IPS DF 6.9 (cell line): ENCODE results near the gene PDZD4.
A peak's percentile ranks its signal among the peaks of the same experiment; 100 is the strongest.

Source experiments
- DNase-seq: peaks from one replicate; pipeline ENCODE4 v3.0.0-alpha.2; 2013; ENCODE audit warnings: low read depth, low spot score
- H3K27ac ChIP-seq: one replicate; pipeline ENCODE4 v1.5.1; 2013; ENCODE audit warnings: low read length, control low read depth
- H3K27me3 ChIP-seq: 2 replicates; pipeline ENCODE4 v1.6.1; 2013; ENCODE audit warnings: mild to moderate bottlenecking, low read length; ENCODE audit not compliant: control insufficient read depth, insufficient read depth
- H3K36me3 ChIP-seq: 2 replicates; pipeline ENCODE4 v1.6.1; 2013; ENCODE audit warnings: low read length; ENCODE audit not compliant: control insufficient read depth, insufficient read depth
- H3K4me1 ChIP-seq: 2 replicates; pipeline ENCODE4 v1.6.1; 2013; ENCODE audit warnings: low read length; ENCODE audit not compliant: control insufficient read depth, insufficient read depth
- H3K4me3 ChIP-seq: 2 replicates; pipeline ENCODE4 v1.5.1; 2013; ENCODE audit warnings: mild to moderate bottlenecking, low read length
- H3K9me3 ChIP-seq: 2 replicates; pipeline ENCODE4 v1.6.1; 2013; ENCODE audit warnings: low read length, inconsistent platforms; ENCODE audit not compliant: control insufficient read depth, insufficient read depth
- WGBS: extraction: QIAGEN DNeasy Blood & Tissue Kit; methylation state at CpG from one replicate; pipeline ENCODE4 v1.1.7; 2013; ENCODE audit warnings: mixed read lengths, missing lambda C conversion rate; ENCODE audit not compliant: insufficient read length, insufficient coverage; 5-methylcytosine and 5-hydroxymethylcytosine counted together

Gene PDZD4

DNA sequence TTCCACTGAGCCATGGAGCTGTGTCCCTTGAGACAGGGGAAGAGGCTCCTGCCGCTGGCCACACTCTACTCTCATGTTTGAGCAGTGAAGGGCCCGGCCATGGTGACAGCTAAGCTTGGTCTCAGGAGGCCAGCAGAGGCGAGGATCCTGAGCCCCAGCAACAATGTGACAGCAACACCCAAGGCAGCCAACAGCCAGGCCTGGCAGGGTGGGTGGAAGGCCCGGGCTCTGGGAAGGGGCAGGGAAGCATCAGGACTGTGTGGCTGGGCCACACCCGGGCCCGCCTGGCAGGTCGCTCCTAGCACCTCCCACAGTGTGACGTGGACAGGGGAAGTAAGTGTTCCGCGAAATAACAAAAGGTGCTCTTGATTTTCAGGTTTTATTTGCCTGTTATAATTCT lies 30.8 kb upstream of the PDZD4 start:
- Histone ChIP-seq H3K4me3 (no peak overlapping the region), H3K4me1 (peaks cover 1% of the 10 kb centered on the region; the same call in 1 of the 2 replicates), H3K36me3 (peaks cover 4% of the 10 kb centered on the region; the same call in 1 of the 2 replicates), H3K9me3 (no peaks in the 10 kb centered on the region), H3K27ac (no peak overlapping the region), H3K27me3 (no peaks in the 10 kb centered on the region)
- WGBS: no CpG with 5 or more reads among the region's 10 CpGs
- DNase-seq: no peak

DNA sequence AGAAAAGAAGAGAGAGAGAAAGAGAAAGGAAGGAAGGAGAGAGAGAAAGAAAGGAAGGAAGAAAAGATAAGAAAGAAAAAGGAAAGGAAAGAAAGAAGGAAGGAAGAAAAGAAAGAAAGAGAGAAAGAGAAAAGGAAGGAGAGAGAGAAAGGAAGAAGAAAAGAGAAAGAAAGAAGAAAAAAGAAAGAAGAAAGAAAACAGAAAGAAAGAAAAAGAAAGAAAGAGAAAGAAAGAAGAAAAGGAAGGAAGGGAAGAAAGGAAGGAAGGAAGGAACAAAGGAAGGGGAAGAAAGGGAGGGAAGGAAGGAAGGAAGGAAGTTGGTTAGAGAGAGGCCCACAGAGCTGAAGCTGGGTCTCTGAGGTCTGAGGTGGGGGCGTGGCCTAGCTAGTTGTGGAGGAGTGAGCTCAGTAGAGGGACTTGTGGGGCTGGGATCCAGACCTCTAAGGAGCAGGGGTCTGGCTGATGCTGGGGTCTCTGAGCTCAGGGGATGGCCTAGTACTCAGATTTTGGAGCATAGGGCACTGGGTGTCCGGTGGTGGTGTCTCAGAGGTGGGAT lies 27.1 kb upstream of the PDZD4 start:
- H3K4me1 ChIP-seq: peaks cover 1% of the 10 kb centered on the region; the same call in 1 of the 2 replicates
- H3K9me3 ChIP-seq: no peaks in the 10 kb centered on the region
- no peak overlapping the region for H3K27ac ChIP-seq
- H3K4me3 ChIP-seq: no peak overlapping the region
- H3K36me3 ChIP-seq: no peaks in the 10 kb centered on the region
- no peaks in the 10 kb centered on the region for H3K27me3 ChIP-seq
- no CpG with 5 or more reads among the region's 2 CpGs for WGBS
- no peak for DNase-seq

DNA sequence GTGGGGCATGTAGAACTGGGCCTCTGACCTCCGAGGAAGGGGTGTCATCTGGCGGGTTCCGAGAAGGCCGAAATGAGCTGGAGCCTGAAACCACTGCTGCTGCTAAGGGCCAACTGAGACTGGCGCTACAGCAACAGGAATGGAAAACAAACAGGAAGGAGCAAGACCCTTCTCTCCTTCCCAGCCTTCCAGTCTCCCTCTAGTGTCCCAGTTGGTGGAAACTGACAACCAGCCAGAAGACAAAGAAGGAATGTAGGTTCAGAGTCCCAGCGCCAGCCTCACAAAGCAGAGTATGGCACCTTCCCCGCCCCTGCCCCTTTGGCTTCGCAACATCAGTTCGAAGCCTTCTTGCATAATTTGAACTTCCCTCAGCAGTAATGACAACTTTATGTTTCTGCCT lies 24.4 kb upstream of the PDZD4 start:
- Histone ChIP-seq H3K36me3 (no peaks in the 10 kb centered on the region), H3K27me3 (no peaks in the 10 kb centered on the region), H3K9me3 (no peaks in the 10 kb centered on the region), H3K27ac (no peak overlapping the region), H3K4me3 (no peak overlapping the region), H3K4me1 (no peaks in the 10 kb centered on the region)
- WGBS: no CpG with 5 or more reads among the region's 9 CpGs
- no peak for DNase-seq

DNA sequence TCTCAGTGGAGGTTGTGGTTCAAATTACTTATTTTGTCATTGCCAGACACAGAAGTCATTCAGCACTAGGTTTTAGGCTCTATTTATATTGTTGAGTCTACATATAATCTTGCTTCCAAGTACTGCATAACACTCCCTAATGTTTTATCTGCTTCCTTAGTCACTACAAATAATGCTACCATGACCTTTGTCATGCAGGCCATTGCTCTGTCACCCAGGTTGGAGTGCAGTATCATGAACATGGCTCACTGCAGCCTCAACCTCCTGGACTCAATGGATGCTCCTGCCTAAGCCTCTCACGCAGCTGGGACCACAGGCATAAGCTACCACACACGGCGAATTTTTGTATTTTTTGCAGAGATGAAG lies 23.5 kb upstream of the PDZD4 start:
- H3K4me3 ChIP-seq: no peak overlapping the region
- no peaks in the 10 kb centered on the region for H3K4me1 ChIP-seq
- no peak for DNase-seq
- H3K27ac ChIP-seq: no peak overlapping the region
- H3K27me3 ChIP-seq: no peaks in the 10 kb centered on the region
- H3K36me3 ChIP-seq: no peaks in the 10 kb centered on the region
- no CpG with 5 or more reads among the region's 3 CpGs for WGBS
- no peaks in the 10 kb centered on the region for H3K9me3 ChIP-seq

DNA sequence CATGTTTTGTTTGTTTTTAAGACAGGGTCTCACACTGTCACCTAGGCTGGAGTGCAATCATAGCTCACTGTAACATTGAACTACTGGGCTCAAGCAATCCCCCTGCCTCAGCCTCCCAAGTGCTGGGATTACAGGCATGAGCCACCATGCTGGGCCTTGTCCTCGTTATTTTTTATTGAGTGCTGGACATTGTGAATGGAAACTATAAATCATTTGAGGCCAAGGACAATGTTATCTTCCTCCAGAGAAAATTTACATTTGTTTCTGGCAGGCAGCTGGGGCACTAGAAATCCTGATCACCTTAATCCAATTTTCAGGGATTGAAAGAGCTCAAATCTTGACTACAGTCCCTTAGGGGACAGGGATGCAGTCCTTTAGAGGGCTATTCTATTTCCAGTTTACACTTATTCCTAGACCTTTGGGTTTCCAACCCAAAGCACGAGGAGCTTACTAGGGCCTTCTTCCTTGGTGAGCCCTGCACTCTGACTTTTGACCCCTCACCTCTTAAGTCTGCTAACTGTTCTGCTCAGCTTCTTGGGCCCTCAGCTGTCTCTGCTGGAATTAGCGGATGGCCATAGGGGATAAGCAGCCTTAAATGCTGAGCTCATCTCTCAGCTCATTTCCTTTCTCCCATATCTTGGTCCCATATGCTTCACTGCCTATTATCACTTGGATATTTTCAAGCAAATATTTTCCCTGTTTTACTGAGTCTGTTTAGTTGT lies 23.0 kb upstream of the PDZD4 start:
- WGBS: no CpG with 5 or more reads among the region's 3 CpGs
- Histone ChIP-seq H3K27me3 (no peaks in the 10 kb centered on the region), H3K4me3 (no peak overlapping the region), H3K36me3 (no peaks in the 10 kb centered on the region), H3K4me1 (no peaks in the 10 kb centered on the region), H3K27ac (no peak overlapping the region), H3K9me3 (no peaks in the 10 kb centered on the region)
- no peak for DNase-seq

DNA sequence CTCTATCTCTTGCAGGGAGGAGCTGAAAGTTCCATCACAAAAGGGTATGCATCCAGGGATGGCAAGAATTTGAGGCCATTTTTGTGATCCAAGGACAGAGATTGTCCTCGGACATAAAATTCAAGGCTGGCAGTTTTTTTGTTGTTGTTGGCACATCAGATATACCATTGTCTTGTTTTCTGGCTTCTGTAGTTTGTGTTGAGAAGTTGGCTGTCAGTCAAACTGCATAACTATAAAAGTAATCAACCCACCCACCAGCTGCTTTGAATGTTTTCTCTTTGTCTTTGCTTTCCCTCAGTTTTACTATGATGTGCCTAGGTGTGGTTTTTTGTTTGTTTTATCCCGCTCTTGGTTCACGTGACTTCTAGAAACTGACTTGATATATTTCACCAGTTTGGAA lies 21.6 kb upstream of the PDZD4 start:
- no CpG with 5 or more reads among the region's 3 CpGs for WGBS
- no peak for DNase-seq

DNA sequence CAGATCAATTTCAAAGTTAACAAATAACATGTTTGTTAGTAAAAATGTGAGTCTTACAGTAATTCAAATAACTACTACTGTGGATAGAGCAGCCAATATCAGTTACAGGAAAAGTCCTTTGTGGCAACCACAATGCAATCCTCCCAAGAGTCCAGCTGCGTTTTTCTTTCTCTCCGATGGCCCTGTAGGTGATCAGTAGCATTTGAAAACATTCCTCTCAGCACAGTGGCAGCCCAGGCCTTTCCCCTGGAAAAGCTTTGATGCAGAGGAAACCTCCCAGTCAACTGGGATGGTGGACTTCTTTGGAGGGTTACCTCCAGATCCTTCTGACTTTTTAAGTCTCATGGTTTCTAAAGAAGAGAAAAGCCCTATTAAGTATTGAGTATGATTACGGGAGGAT lies 18.0 kb upstream of the PDZD4 start:
- Histone ChIP-seq H3K9me3 (no peaks in the 10 kb centered on the region), H3K27me3 (no peaks in the 10 kb centered on the region), H3K4me3 (no peak overlapping the region), H3K4me1 (no peaks in the 10 kb centered on the region), H3K36me3 (no peaks in the 10 kb centered on the region), H3K27ac (no peak overlapping the region)
- WGBS: no CpG with 5 or more reads among the region's 3 CpGs
- DNase-seq: no peak

More for the DNA sequence above, 21.6 kb upstream of the PDZD4 start:
- H3K9me3 ChIP-seq: no peaks in the 10 kb centered on the region
- no peaks in the 10 kb centered on the region for H3K27me3 ChIP-seq
- H3K36me3 ChIP-seq: no peaks in the 10 kb centered on the region
- no peak overlapping the region for H3K4me3 ChIP-seq
- H3K4me1 ChIP-seq: no peaks in the 10 kb centered on the region
- no peak overlapping the region for H3K27ac ChIP-seq

DNA sequence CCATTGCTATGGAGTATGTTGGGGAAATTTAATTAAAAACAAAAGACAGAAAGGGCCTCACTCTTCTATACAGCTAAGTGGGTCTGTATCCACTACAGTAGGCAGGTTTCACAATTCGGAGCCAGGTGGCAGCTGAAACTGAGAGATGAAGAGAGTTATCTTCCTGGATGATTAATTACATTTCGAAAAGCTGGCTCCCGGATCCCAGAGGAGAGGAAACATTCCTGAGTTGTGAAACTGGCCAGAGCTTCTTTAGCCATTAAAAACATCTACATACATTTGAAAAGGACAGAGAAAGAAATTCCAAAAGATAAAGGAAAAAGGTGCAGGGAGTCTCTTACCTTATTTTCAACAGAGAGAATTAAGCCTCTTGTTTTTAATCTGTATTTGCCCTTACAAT lies 15.5 kb upstream of the PDZD4 start:
- no peak overlapping the region for H3K27ac ChIP-seq
- no peaks in the 10 kb centered on the region for H3K36me3 ChIP-seq
- WGBS: no CpG with 5 or more reads among the region's 3 CpGs
- DNase-seq: no peak
- H3K4me1 ChIP-seq: no peaks in the 10 kb centered on the region
- H3K4me3 ChIP-seq: no peak overlapping the region
- no peaks in the 10 kb centered on the region for H3K27me3 ChIP-seq
- H3K9me3 ChIP-seq: no peaks in the 10 kb centered on the region

DNA sequence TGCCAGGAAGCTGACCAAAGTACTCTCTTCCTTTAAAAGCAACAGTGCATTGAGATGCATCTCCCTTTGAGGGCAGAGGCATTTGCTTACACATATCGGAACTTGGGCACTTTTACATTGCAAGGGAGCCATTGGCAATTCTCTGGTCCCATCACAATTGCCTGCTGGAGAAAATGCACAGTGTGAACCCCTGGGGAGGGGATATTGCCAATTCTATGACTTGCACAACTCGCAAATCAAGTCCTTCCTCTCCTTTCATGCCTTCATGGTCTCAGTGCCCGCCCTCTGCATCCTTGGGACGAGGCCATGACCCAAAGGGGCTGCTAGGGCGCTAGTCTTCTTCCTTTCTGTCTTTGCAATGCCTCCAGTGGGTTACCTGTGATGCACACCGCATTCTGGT lies 14.9 kb upstream of the PDZD4 start:
- no peaks in the 10 kb centered on the region for H3K27me3 ChIP-seq
- peak; percentile 45 for DNase-seq
- H3K36me3 ChIP-seq: no peaks in the 10 kb centered on the region
- WGBS: no CpG with 5 or more reads among the region's 6 CpGs
- no peaks in the 10 kb centered on the region for H3K9me3 ChIP-seq
- H3K27ac ChIP-seq: peak overlapping the region; percentile 67
- no peak overlapping the region for H3K4me3 ChIP-seq
- no peaks in the 10 kb centered on the region for H3K4me1 ChIP-seq

DNA sequence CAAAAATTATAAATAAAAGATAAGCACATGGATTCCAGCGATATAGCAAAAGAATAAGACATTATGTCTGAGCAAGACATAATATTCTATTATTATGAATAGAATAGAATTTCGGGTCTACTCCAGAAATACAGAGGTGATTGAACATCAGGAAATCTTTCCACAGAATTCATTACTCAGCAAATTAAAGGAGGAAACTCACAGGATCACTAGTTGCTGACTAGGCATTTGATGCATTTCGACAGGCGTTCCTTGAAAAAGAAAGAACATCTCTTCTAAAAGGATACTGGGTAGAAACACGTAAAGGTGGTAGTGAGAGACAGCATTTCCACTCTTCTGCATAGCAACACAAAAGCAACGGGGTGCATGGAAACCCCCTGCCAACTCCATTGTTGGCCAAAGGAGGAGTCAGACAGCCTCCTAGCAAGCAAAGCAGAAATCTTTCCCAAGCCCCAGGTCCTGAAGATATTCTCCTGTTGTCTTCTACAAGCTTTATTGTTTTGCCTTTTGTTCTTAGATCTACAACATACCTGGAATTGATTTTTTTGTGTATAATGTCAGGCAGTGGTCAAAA lies 14.3 kb upstream of the PDZD4 start:
- no peaks in the 10 kb centered on the region for H3K36me3 ChIP-seq
- no peaks in the 10 kb centered on the region for H3K27me3 ChIP-seq
- H3K4me1 ChIP-seq: no peaks in the 10 kb centered on the region
- no CpG with 5 or more reads among the region's 6 CpGs for WGBS
- H3K4me3 ChIP-seq: no peak overlapping the region
- H3K9me3 ChIP-seq: no peaks in the 10 kb centered on the region
- peak; percentile 47 for DNase-seq
- no peak overlapping the region for H3K27ac ChIP-seq

DNA sequence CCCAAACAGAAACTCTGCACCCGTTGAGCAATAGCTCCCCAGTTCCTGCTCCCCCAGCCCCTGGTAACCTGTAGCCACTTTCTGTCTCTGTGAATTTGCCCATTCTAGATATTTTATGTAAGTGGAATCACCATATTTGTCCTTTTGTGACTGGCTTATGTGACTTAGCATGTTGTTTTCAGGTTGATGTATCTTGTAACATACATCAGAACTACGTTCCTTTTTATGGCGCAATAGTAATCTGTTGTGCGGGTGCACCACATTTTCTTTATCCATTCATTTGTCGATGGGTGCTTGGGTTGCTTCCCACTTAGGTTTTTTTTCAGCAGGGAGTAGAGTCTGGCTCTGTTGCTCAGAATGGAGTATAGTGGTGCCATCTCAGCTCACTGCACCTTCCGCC lies 6.6 kb upstream of the PDZD4 start:
- Histone ChIP-seq H3K27ac (no peak overlapping the region), H3K9me3 (no peaks in the 10 kb centered on the region)

More for the DNA sequence above, 6.6 kb upstream of the PDZD4 start:
- no peak for DNase-seq
- no CpG with 5 or more reads among the region's 6 CpGs for WGBS
- Histone ChIP-seq H3K4me3 (no peak overlapping the region), H3K27me3 (no peaks in the 10 kb centered on the region), H3K36me3 (no peaks in the 10 kb centered on the region), H3K4me1 (peaks cover 1% of the 10 kb centered on the region; the same call in 1 of the 2 replicates)
